CD8-positive, alpha-beta memory T cell (primary cell): Measurements from ENCODE around the gene PPP1R14C. TPM values are rescaled to one million over a fixed set of nuclear protein-coding genes. Genes with fewer than 3 reads are reported as not detected.
A peak's percentile ranks its signal among the peaks of the same experiment; 100 is the strongest.
"Not testable (repeated sequence)": the region's sequence is repeated elsewhere in the genome, so short reads cannot be mapped to it uniquely, and the experiment has no call there.

Experiments used
- CTCF ChIA-PET: fragments of 350-600 bp; sonication (Branson Sonifier 250); formaldehyde crosslinking; loops from one replicate; lab custom pipeline; 2021; ENCODE audit warnings: antibody characterized with exemption; lab: Charles Lee
- POLR2A ChIA-PET: fragments of 350-600 bp; sonication (Branson Sonifier 250); formaldehyde crosslinking; loops from one replicate; lab custom pipeline; 2021; ENCODE audit warnings: antibody characterized with exemption; lab: Charles Lee
- DNase-seq, 5 donors: peaks; one replicate each; pipeline versions ENCODE4 v3.0.0 to v3.0.0-alpha.2; 2020 to 2022; ENCODE audit warnings: mixed read lengths in 1 of 5
- H3K27ac ChIP-seq: one replicate; pipeline ENCODE4 v1.7.0; 2013; ENCODE audit warnings: low read depth, mild to moderate bottlenecking, low read length, moderate library complexity
- H3K27me3 ChIP-seq: 2 replicates; pipeline ENCODE4 v1.7.0; 2013; ENCODE audit warnings: low read length, mild to moderate bottlenecking; ENCODE audit not compliant: insufficient read depth, poor library complexity, severe bottlenecking
- H3K36me3 ChIP-seq: 2 replicates; pipeline ENCODE4 v1.7.0; 2013; ENCODE audit warnings: mild to moderate bottlenecking, low read length, moderate library complexity; ENCODE audit not compliant: insufficient read depth
- H3K4me1 ChIP-seq: 2 replicates; pipeline ENCODE4 v1.7.0; 2013; ENCODE audit warnings: mild to moderate bottlenecking, low read length, moderate library complexity; ENCODE audit not compliant: insufficient read depth
- H3K4me3 ChIP-seq: 2 replicates; pipeline ENCODE4 v1.7.0; 2013; ENCODE audit warnings: mild to moderate bottlenecking, low read length
- H3K9me3 ChIP-seq: 2 replicates; pipeline ENCODE4 v1.7.0; 2013; ENCODE audit warnings: mild to moderate bottlenecking, low read length
- H3K27ac Mint-ChIP-seq, 8 donors: one replicate each; pipeline ENCODE4 v1.8.0; 2020 to 2021; ENCODE audit warnings: mixed read lengths in 8 of 8, mild to moderate bottlenecking in 6 of 8, inconsistent platforms in 3 of 8, moderate library complexity in 3 of 8
- H3K27me3 Mint-ChIP-seq, 2 donors: one replicate each; pipeline ENCODE4 v1.8.0; 2020 to 2021; ENCODE audit warnings: mixed read lengths in 2 of 2, mild to moderate bottlenecking in 1 of 2, moderate library complexity in 1 of 2
- H3K36me3 Mint-ChIP-seq, 3 donors: one replicate each; pipeline ENCODE4 v1.8.0; 2020 to 2021; ENCODE audit warnings: mixed read lengths in 3 of 3, inconsistent platforms in 1 of 3, mild to moderate bottlenecking in 1 of 3
- H3K4me1 Mint-ChIP-seq, 3 donors: one replicate each; pipeline ENCODE4 v1.8.0; 2020 to 2021; ENCODE audit warnings: mixed read lengths in 3 of 3, inconsistent platforms in 1 of 3, mild to moderate bottlenecking in 1 of 3
- H3K4me3 Mint-ChIP-seq, 7 donors: one replicate each; pipeline ENCODE4 v1.8.0; 2020 to 2021; ENCODE audit warnings: mixed read lengths in 7 of 7, mild to moderate bottlenecking in 6 of 7, moderate library complexity in 4 of 7, inconsistent platforms in 2 of 7
- H3K9me3 Mint-ChIP-seq, 5 donors: one replicate each; pipeline ENCODE4 v1.8.0; 2020 to 2022; ENCODE audit warnings: mixed read lengths in 5 of 5, mild to moderate bottlenecking in 3 of 5, moderate library complexity in 2 of 5, inconsistent platforms in 1 of 5
- polyA plus RNA-seq: library from polyadenylated mRNA; unstranded; fragments of 300-500 nt; fragmentation: Illumina TruSeq; gene quantifications from one replicate; pipeline ENCODE4 v1.2.3, GENCODE V29; 2021
- total RNA-seq, 2 experiments: library from RNA; stranded (reverse); gene quantifications; one replicate each; pipeline ENCODE4 v1.2.3, GENCODE V29; 2021

The PPP1R14C gene
- total and polyA plus RNA-seq, 3 experiments from 2014 or later: 0.76 to 1.6 (median 1.4) TPM

GRCh38 chr6:150236114-150236513 lies 93.3 kb downstream of the PPP1R14C start:
- Mint-ChIP-seq H3K27me3 (peaks cover 0 to 7% of the 10 kb centered on the region in 2 donors), H3K9me3 (peaks cover 9 to 16% (median 10%) of the 10 kb centered on the region in 5 donors), H3K36me3 (peaks cover 0 to 32% (median 4%) of the 10 kb centered on the region in 3 donors), H3K4me1 (peaks cover 33 to 41% (median 38%) of the 10 kb centered on the region in 3 donors), H3K27ac (peak overlapping the region in 4 of 8 donors; percentile 3 to 68 (median 46)), H3K4me3 (peak overlapping the region in 2 of 7 donors; percentile 65 to 66)
- POLR2A ChIA-PET: no interaction called here
- Histone ChIP-seq H3K27ac (no peak overlapping the region), H3K36me3 (no peaks in the 10 kb centered on the region), H3K27me3 (no peaks in the 10 kb centered on the region), H3K9me3 (no peaks in the 10 kb centered on the region), H3K4me1 (peaks cover 9% of the 10 kb centered on the region), H3K4me3 (no peak overlapping the region)
- CTCF ChIA-PET: no interaction called here
- no peak for DNase-seq

DNA sequence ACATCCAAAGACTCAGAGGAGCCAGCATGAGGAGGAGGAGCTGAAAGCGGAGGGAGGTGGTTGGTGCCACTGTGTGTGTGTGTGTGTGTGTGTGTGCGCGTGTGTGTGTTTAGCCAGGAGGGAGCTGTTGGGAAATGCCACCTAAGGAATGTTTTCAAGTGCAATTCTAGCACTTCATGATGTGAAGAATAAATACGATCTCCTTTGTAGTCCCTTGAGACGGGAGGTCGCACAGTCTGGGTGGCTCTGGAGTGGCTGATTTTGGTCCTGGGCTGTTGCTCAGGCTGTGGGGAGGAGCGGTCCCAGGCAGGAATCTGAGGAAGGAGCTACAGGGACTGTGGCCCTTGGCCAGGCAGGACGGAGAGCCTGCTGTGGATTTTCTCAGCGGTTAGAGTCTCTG lies 93.7 kb downstream of the PPP1R14C start:
- ChIA-PET POLR2A (no interaction called here), CTCF (no interaction called here)
- Histone ChIP-seq H3K4me1 (peaks cover 9% of the 10 kb centered on the region), H3K9me3 (no peaks in the 10 kb centered on the region), H3K4me3 (no peak overlapping the region), H3K27me3 (no peaks in the 10 kb centered on the region), H3K36me3 (no peaks in the 10 kb centered on the region), H3K27ac (no peak overlapping the region)
- Mint-ChIP-seq H3K27ac (peak overlapping the region in 4 of 8 donors; percentile 3 to 68 (median 32)), H3K36me3 (peaks cover 0 to 32% (median 4%) of the 10 kb centered on the region in 3 donors), H3K4me1 (peaks cover 31 to 41% (median 38%) of the 10 kb centered on the region in 3 donors), H3K27me3 (peaks cover 0 to 7% of the 10 kb centered on the region in 2 donors), H3K9me3 (peaks cover 9 to 16% (median 10%) of the 10 kb centered on the region in 5 donors), H3K4me3 (no peak overlapping the region)
- DNase-seq: no peak

DNA sequence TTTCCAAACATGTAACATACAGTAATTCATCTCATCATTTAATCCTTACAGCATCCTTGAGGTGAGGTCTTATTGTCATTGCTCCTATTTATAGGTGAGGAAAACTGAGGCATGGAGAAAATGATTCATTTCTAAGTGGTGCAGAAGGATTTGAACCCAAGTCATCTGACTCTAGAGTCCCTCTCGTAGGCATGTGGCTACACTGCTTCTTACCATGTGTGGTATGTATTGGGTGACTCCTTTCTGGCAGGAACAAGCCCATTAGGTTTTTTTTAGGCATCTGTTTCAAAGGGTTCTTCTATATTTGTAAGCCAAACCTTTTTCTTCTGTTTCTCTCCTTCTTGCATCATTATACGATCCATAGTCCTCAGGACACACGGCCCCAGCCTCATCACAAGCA lies 94.8 kb downstream of the PPP1R14C start:
- H3K36me3 ChIP-seq: no peaks in the 10 kb centered on the region
- no peak for DNase-seq
- Mint-ChIP-seq H3K4me1 (peaks cover 30 to 37% (median 36%) of the 10 kb centered on the region in 3 donors), H3K36me3 (peaks cover 0 to 23% (median 4%) of the 10 kb centered on the region in 3 donors), H3K27me3 (peaks cover 0 to 7% of the 10 kb centered on the region in 2 donors), H3K4me3 (no peak overlapping the region), H3K9me3 (peaks cover 6 to 10% (median 7%) of the 10 kb centered on the region in 5 donors), H3K27ac (peak overlapping the region in 2 of 8 donors; percentile 19 to 79)
- no peaks in the 10 kb centered on the region for H3K9me3 ChIP-seq
- no peak overlapping the region for H3K27ac ChIP-seq
- H3K4me3 ChIP-seq: no peak overlapping the region
- H3K27me3 ChIP-seq: no peaks in the 10 kb centered on the region
- POLR2A ChIA-PET: no interaction called here
- H3K4me1 ChIP-seq: peaks cover 9% of the 10 kb centered on the region
- CTCF ChIA-PET: interaction anchor here (0.8 kb wide), 1 partner anchor 12 kb away, joined by 3 read pairs; no protein-coding TSS in a partner anchor

- H3K4me3 ChIP-seq: no peak overlapping the region
- H3K36me3 Mint-ChIP-seq: peaks cover 0 to 17% (median 4%) of the 10 kb centered on the region in 3 donors
- no peak overlapping the region for H3K27ac ChIP-seq
- no peaks in the 10 kb centered on the region for H3K36me3 ChIP-seq
- POLR2A ChIA-PET: no interaction called here
- H3K9me3 Mint-ChIP-seq: peaks cover 0 to 4% (median 4%) of the 10 kb centered on the region in 5 donors
- DNase-seq: no peak
- H3K4me1 ChIP-seq: peaks cover 9% of the 10 kb centered on the region
- H3K27ac Mint-ChIP-seq: peak overlapping the region in 1 of 8 donors; percentile 17
- no peaks in the 10 kb centered on the region for H3K27me3 ChIP-seq
- peaks cover 25 to 31% (median 30%) of the 10 kb centered on the region in 3 donors for H3K4me1 Mint-ChIP-seq
- CTCF ChIA-PET: interaction anchor here (0.8 kb wide), 1 partner anchor 12 kb away, joined by 3 read pairs; no protein-coding TSS in a partner anchor
- no peak overlapping the region for H3K4me3 Mint-ChIP-seq
- peaks cover 0 to 7% of the 10 kb centered on the region in 2 donors for H3K27me3 Mint-ChIP-seq
- no peaks in the 10 kb centered on the region for H3K9me3 ChIP-seq
These were observed 95.5 kb downstream of the PPP1R14C start for GRCh38 chr6:150238336-150238741.

DNA sequence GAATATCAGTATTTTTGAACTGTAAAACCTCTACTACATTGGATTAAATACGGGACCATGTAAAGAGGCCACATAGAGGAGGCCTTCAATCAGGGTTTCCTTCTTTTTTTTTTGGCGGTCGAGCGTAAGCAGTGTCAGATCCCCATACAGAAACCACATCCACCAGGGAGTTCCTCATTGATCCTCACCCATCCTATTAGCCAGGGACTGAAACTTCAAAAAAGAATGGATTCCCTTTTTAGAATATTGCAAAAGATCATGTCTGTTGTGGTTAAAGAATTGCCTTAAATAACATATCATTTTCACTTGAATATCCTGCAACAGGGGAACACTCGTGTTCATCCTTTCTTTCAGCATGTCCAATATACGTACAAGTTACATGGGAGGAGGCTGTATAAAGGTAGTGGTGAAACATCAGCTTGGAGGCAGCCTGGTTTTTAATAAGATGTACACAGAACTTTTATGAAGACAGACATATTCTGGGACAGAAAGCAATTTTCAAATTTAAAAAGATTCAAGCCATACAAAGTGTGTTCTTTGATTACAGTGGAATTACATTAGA lies 96.1 kb downstream of the PPP1R14C start:
- DNase-seq: no peak
- H3K27me3 ChIP-seq: no peaks in the 10 kb centered on the region
- peak overlapping the region in 2 of 8 donors; percentile 17 to 40 for H3K27ac Mint-ChIP-seq
- no peak overlapping the region for H3K4me3 Mint-ChIP-seq
- H3K36me3 ChIP-seq: no peaks in the 10 kb centered on the region
- H3K27me3 Mint-ChIP-seq: peaks cover 0 to 7% of the 10 kb centered on the region in 2 donors
- no peak overlapping the region for H3K27ac ChIP-seq
- no peak overlapping the region for H3K4me3 ChIP-seq
- H3K36me3 Mint-ChIP-seq: peaks cover 0 to 17% (median 4%) of the 10 kb centered on the region in 3 donors
- peaks cover 25 to 31% (median 27%) of the 10 kb centered on the region in 3 donors for H3K4me1 Mint-ChIP-seq
- CTCF ChIA-PET: no interaction called here
- POLR2A ChIA-PET: no interaction called here
- H3K4me1 ChIP-seq: peaks cover 9% of the 10 kb centered on the region
- no peaks in the 10 kb centered on the region for H3K9me3 ChIP-seq
- peaks cover 0 to 4% (median 4%) of the 10 kb centered on the region in 5 donors for H3K9me3 Mint-ChIP-seq

DNA sequence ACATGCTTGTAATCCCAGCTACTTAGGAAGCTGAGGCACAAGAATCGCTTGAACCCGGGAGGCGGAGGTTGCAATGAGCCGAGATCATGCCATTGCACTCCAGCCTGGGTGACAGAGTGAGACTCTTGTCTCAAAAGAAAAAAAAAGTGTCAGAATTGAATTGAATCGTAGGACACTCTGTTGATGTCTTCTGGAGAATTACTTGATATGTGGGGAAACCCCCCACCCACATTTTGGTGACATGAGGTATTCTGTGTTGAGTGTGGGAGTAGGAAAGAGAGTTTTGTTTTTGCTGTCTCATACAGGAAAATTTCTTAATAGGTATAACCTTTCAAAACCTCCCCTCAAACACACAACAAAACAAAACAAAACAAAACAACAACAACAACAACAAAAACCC lies 98.9 kb downstream of the PPP1R14C start:
- CTCF ChIA-PET, H3K27ac ChIP-seq, H3K4me3 Mint-ChIP-seq, H3K27ac Mint-ChIP-seq, H3K9me3 ChIP-seq, H3K27me3 ChIP-seq, H3K9me3 Mint-ChIP-seq, POLR2A ChIA-PET, H3K27me3 Mint-ChIP-seq, H3K36me3 ChIP-seq, DNase-seq, H3K4me3 ChIP-seq, H3K4me1 ChIP-seq: not testable (repeated sequence)
- peaks cover 0 to 17% (median 4%) of the 10 kb centered on the region in 3 donors for H3K36me3 Mint-ChIP-seq
- H3K4me1 Mint-ChIP-seq: peaks cover 2 to 11% (median 6%) of the 10 kb centered on the region in 3 donors

DNA sequence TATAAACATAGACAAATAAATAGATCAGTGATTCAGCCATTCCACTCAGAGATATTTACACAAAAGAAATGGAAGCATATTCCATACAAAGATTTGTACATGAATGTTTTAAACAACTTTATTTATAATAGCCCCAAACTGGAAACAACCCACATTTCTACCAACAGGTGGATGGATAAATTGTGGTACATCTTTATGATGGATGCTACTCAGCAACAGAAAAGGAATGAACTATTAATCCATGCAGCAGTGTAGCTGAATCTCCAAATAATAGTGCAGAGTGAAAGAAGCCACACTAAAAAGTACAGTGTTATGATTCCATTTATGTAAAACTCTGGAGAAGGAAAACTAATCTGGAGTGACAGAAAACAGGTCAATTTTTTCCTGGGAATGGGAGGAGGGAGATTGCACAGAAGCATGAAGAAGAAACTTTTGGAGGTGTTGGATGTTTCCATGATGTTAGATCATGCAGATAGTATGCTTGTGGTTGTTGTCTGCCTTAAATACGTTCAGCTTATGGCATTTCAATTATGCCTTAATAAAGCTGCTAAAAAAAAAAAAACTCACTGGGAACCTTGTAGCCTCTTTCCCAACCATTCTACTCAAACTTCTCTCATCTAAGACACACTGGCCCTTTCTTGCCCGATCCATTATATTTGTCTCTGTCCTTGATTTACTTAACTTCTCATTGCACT lies 100.9 kb downstream of the PPP1R14C start:
- no peak for DNase-seq
- no peak overlapping the region for H3K4me3 ChIP-seq
- no peaks in the 10 kb centered on the region for H3K9me3 ChIP-seq
- H3K4me1 ChIP-seq: no peaks in the 10 kb centered on the region
- CTCF ChIA-PET: no interaction called here
- H3K27me3 ChIP-seq: no peaks in the 10 kb centered on the region
- peak overlapping the region in 1 of 8 donors; percentile 29 for H3K27ac Mint-ChIP-seq
- H3K27me3 Mint-ChIP-seq: peaks cover 2 to 6% of the 10 kb centered on the region in 2 donors
- peaks cover 0 to 5% (median 2%) of the 10 kb centered on the region in 3 donors for H3K4me1 Mint-ChIP-seq
- H3K27ac ChIP-seq: no peak overlapping the region
- H3K36me3 Mint-ChIP-seq: peaks cover 0 to 34% (median 2%) of the 10 kb centered on the region in 3 donors
- no peaks in the 10 kb centered on the region for H3K36me3 ChIP-seq
- POLR2A ChIA-PET: no interaction called here
- H3K9me3 Mint-ChIP-seq: peaks cover 0 to 15% (median 14%) of the 10 kb centered on the region in 5 donors
- no peak overlapping the region for H3K4me3 Mint-ChIP-seq
